ENCODE measurements around the gene ST6GALNAC3.

The ST6GALNAC3 gene

DNA sequence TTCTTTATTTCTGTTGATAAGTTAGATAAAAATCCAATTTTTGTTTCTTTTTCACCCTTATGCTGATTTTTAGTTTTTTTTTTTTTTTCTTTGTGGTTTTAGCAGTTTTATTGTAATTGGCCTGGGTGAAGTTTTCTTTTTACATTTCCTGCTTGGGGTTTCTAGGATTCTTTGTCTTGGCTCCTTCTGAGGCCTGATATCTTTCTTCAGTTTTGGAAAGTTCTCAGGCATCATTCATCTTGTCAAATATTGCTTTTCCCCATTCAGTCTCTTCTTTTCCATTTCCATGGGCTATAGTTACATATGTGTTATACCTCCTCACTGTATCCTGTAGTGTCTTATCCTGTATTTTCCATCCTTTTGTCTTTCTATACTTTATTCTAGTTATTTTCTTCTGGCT, 28.5 kb downstream of the ST6GALNAC3 start:
- TF ChIP-seq EZH2phosphoT487 (IDR thresholded peaks at IDR 0.05; ENCODE audit: borderline replicate concordance) = no peak
- TF ChIP-seq, protein P1, sequence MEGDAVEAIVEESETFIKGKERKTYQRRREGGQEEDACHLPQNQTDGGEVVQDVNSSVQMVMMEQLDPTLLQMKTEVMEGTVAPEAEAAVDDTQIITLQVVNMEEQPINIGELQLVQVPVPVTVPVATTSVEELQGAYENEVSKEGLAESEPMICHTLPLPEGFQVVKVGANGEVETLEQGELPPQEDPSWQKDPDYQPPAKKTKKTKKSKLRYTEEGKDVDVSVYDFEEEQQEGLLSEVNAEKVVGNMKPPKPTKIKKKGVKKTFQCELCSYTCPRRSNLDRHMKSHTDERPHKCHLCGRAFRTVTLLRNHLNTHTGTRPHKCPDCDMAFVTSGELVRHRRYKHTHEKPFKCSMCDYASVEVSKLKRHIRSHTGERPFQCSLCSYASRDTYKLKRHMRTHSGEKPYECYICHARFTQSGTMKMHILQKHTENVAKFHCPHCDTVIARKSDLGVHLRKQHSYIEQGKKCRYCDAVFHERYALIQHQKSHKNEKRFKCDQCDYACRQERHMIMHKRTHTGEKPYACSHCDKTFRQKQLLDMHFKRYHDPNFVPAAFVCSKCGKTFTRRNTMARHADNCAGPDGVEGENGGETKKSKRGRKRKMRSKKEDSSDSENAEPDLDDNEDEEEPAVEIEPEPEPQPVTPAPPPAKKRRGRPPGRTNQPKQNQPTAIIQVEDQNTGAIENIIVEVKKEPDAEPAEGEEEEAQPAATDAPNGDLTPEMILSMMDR (conservative IDR thresholded peaks at IDR 0.05; ENCODE audit: low read length) = no peak
- Histone ChIP-seq H3K79me2 (ENCODE audit: insufficient read depth, low read length) (no peaks in the 10 kb centered on the region), H3K4me3 (ENCODE audit: low read length, poor library complexity, severe bottlenecking) (no peak overlapping the region), H3K4me2 (ENCODE audit: low read depth, low read length, poor library complexity, severe bottlenecking) (no peak overlapping the region), H2AFZ (ENCODE audit: low read length) (no peak overlapping the region), H3K4me1 (ENCODE audit: insufficient read depth, low read length, poor library complexity, severe bottlenecking) (no peaks in the 10 kb centered on the region), H3K27me3 (ENCODE audit: insufficient read depth, low read length, poor library complexity, severe bottlenecking) (peaks cover 28% of the 10 kb centered on the region), H3F3A (ENCODE audit: low read depth) (no peaks in the 10 kb centered on the region), H4K20me1 (ENCODE audit: insufficient read depth, low read length, poor library complexity, severe bottlenecking) (no peaks in the 10 kb centered on the region), H3K9me2 (replicated peaks; ENCODE audit: low read depth, low read length) (no peaks in the 10 kb centered on the region), H3K36me3 (ENCODE audit: insufficient read depth, low read length) (no peaks in the 10 kb centered on the region), H3K9ac (ENCODE audit: low read depth, low read length, poor library complexity, severe bottlenecking) (no peak overlapping the region), H3K9me3 (ENCODE audit: insufficient read depth, low read depth, low read length) (no peaks in the 10 kb centered on the region)

GRCh38 chr1:76105372-76105771, 30.8 kb downstream of the ST6GALNAC3 start:
- Histone ChIP-seq H3K36me3 (ENCODE audit: insufficient read depth, low read length) (no peaks in the 10 kb centered on the region), H3K9ac (ENCODE audit: low read depth, low read length, poor library complexity, severe bottlenecking) (no peak overlapping the region), H3K9me2 (replicated peaks; ENCODE audit: low read depth, low read length) (no peaks in the 10 kb centered on the region), H4K20me1 (ENCODE audit: insufficient read depth, low read length, poor library complexity, severe bottlenecking) (no peaks in the 10 kb centered on the region), H2AFZ (ENCODE audit: low read length) (no peak overlapping the region), H3K9me3 (ENCODE audit: insufficient read depth, low read depth, low read length) (no peaks in the 10 kb centered on the region), H3K4me1 (ENCODE audit: insufficient read depth, low read length, poor library complexity, severe bottlenecking) (no peaks in the 10 kb centered on the region), H3F3A (ENCODE audit: low read depth) (no peaks in the 10 kb centered on the region), H3K79me2 (ENCODE audit: insufficient read depth, low read length) (no peaks in the 10 kb centered on the region), H3K4me3 (ENCODE audit: low read length, poor library complexity, severe bottlenecking) (no peak overlapping the region), H3K4me2 (ENCODE audit: low read depth, low read length, poor library complexity, severe bottlenecking) (no peak overlapping the region), H3K27me3 (ENCODE audit: insufficient read depth, low read length, poor library complexity, severe bottlenecking) (peaks cover 51% of the 10 kb centered on the region)
- TF ChIP-seq EZH2phosphoT487 (IDR thresholded peaks at IDR 0.05; ENCODE audit: borderline replicate concordance) = no peak
- TF ChIP-seq, protein P1 (conservative IDR thresholded peaks at IDR 0.05; ENCODE audit: low read length) = no peak

GRCh38 chr1:76106251-76106650, 31.7 kb downstream of the ST6GALNAC3 start:
- Histone ChIP-seq H3K4me2 (ENCODE audit: low read depth, low read length, poor library complexity, severe bottlenecking) (no peak overlapping the region), H3K9ac (ENCODE audit: low read depth, low read length, poor library complexity, severe bottlenecking) (no peak overlapping the region), H3K79me2 (ENCODE audit: insufficient read depth, low read length) (no peaks in the 10 kb centered on the region), H4K20me1 (ENCODE audit: insufficient read depth, low read length, poor library complexity, severe bottlenecking) (no peaks in the 10 kb centered on the region), H3K9me3 (ENCODE audit: insufficient read depth, low read depth, low read length) (no peaks in the 10 kb centered on the region), H3K4me3 (ENCODE audit: low read length, poor library complexity, severe bottlenecking) (no peak overlapping the region), H3K4me1 (ENCODE audit: insufficient read depth, low read length, poor library complexity, severe bottlenecking) (no peaks in the 10 kb centered on the region), H3K36me3 (ENCODE audit: insufficient read depth, low read length) (no peaks in the 10 kb centered on the region), H2AFZ (ENCODE audit: low read length) (no peak overlapping the region), H3K27me3 (ENCODE audit: insufficient read depth, low read length, poor library complexity, severe bottlenecking) (peaks cover 59% of the 10 kb centered on the region), H3F3A (ENCODE audit: low read depth) (no peaks in the 10 kb centered on the region), H3K9me2 (replicated peaks; ENCODE audit: low read depth, low read length) (no peaks in the 10 kb centered on the region)
- TF ChIP-seq, protein P1 (conservative IDR thresholded peaks at IDR 0.05; ENCODE audit: low read length) = no peak
- no peak for TF ChIP-seq EZH2phosphoT487 (IDR thresholded peaks at IDR 0.05; ENCODE audit: borderline replicate concordance)

Measured in Loucy (cell line).